HG02840 (cell line): ENCODE data around the gene BICD2.

ENCODE experiments used
- ATAC-seq: cut with Tn5 transposase; IDR thresholded peaks from one replicate; pipeline ENCODE4 v1.9.1; 2021; ENCODE audit warnings: mild to moderate bottlenecking, moderate library complexity, moderate number of reproducible peaks; ENCODE audit not compliant: unreplicated experiment, low FRiP score

BICD2 gene

DNA sequence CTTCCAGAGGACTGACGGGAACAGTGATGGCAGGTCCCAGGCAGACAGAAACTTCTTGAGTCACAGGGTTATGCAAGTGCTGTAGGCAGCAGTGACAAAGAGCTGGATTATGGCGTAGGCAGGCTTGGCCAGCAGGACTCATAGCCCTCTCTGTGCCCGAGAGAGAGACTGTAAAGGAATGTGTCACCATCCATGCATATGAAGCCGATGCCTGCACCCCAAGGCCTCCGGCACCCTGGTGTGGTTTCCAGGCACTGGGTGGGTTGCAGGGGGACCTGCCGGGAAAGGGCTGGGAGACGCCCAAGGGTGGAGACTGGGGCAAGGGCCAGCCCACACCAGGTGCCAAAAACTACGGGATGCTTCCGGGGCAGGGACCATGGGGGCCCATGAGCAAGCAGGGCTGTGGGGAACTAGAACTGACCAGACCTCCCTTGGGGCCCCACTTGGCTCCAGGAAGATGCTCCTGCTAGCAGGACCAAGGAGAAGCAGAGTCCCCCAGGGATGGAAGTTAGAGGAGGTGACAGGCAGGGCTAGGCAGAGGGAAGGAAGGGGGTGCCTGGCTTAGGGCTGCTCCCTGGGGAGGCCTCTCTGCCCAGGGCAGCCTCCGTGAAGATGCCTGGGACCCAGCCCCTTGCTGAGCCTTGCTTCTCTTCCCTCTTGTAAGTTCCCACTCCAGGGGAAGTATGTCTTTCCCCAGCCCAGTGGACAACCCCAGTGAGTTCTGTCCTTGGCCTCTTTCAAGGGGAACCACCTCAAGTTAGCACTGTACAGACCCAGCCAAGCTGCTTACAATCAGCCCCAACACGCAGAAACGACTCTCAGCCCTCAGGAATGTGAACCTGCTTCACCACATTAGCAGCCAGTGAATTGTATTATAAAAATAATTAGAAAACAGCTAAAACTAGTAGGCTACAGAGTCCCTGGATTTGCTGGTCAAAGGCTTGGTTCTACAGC is 84.2 kb downstream of the BICD2 start:
- ATAC-seq: no peak

DNA sequence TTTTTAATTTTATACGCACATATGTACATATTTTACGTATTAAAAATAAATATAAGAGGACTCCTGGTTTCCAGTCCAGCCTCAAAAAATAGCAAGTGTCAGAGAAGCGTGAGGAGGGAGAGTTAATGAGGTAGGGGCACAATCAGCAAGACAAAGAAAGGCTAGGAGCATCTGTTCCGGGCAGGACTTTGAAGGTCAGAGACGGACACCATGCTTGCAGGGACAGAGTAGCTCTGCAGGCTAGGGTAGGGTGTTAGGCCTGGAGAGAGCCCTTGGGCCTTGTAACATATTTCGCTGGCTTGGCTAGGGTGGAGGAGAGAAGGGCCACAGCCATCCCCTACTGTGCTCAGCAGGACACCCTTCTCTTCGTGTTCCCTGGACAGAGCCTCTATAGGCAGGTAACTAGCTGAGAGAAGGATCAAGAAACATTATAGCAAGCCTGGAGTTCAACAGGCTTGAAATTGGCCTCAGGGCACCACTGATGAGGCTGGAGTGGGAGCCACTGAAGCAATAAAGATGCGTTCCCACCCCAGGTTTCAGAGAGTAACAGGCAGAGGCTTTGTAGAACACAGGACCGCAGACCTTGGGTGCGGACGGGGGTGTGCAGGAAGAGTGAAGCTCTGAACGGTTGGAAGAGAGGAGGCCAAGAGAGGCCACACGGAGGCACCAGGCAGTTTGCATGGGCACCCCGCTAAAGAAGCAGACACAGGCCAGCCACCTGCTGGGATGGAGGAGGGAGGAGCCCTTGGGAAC is 85.0 kb downstream of the BICD2 start:
- ATAC-seq: no peak

DNA sequence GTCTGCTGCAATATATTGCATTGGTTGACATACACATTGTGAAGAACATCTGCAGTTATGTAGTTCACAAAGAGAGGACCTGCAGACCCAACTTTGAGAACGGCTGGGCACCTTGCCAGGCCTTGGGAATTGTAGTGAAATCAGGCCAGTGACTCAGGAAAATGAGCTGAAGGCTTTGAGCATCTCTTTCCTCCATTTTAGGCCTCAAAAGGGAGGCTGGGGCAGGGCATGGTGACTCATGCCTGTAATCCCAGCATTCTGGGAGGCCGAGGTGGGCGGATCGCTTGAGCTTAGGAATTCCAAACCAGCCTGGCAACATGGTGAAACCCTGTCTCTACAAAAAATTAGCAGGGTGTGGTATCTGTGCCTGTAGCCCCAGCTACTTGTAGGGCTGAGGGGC is 93.3 kb downstream of the BICD2 start:
- ATAC-seq: no peak

DNA sequence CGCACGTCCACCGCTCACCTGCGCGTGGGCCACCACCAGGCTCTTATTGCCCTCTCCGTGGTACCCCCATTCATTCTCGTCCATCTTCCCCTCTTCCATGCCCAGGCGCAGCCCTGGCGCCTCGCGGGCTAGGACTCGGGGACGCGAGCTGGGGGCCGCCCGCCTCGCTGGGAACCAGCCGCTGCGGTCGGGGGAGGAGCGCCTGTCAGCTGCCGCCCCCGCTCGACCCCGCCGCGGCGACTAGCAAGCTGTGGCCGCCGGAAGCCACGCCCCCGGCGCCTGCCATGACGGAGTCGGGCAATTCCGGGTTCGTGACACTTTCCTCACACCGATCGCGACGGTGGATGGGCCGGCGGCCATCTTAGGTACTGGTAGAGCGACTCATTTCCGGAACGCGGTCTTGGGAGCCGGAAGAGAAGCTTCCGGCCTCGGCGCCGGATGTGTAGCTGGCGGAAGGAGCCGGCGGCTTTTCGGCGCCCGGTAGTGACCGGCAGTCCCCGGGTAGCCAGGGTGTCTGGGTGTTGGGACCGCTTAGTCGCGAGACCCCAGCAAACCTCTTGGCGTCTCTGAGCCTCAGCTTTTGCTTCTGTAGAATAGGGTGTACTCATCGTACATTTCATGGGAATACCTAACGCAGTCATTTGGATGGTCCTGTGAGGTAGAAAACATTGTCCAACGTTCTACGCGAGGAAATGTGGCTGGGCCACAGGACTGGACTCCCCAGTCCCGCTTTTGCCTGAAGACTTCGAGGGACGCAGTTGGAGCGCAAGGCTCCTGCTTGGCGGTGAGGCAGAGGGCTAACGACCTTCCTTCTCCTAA is 94.5 kb downstream of the BICD2 start, which contains the start of gene IPPK:
TSS of gene IPPK (minus strand) at position 242 of the 819 bp plus-strand sequence. CDS start at position 99, 143 bp downstream.
- ATAC-seq: peak; percentile 91

DNA sequence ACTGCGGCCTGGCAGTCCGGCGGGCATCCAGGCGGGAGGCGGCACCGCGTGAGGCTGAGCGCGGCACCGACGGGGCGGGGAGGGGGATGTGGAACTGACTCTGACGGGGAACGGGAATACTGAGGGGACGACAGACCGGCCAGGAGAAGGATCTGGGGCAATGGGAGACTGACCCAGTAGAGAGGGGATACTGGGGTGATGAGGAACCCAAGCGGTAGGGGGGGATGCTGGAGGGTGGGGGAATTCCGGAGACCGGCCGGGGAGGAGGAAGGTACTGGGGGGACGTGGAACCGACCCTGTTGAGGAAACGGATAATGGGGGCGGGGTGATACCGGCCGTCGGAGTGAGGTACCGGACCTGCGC is 95.1 kb downstream of the BICD2 start:
- ATAC-seq: peak; percentile 1

DNA sequence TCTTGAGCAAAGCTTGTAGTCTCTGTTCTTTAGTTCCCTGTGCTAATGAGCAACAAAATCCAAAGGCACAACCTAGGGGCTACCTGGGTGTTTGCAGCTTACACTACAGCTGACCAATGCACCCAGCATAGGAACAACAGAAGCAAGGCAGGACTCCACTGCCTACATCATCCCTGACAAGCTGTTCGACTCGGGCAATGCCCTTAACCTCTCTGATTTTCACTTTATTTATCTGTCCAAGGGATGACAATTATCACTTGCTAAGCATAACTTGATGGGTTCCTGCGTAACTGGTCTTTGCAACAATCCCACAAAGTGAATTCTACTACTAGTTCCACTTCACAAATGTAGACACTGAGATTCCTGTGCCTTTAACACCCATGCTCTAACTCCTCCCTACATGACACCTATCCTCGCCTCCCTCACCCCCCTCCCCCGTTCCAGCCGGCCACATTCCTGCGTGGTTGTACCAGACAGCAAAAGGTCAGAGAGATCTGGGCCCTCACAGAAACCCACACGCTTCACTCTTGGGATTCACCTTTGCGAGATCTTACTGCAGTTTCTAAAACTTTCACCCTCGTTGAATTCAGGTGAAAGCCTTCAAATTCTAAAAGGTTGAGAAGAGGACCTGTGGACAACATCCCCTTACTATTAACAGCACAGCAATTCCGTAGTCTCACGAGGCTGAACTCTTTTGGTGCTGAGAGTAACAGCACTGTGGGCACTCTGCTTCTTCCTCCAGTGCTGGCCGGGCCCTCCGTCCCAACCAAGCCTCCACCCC is 95.7 kb downstream of the BICD2 start:
- ATAC-seq: no peak

DNA sequence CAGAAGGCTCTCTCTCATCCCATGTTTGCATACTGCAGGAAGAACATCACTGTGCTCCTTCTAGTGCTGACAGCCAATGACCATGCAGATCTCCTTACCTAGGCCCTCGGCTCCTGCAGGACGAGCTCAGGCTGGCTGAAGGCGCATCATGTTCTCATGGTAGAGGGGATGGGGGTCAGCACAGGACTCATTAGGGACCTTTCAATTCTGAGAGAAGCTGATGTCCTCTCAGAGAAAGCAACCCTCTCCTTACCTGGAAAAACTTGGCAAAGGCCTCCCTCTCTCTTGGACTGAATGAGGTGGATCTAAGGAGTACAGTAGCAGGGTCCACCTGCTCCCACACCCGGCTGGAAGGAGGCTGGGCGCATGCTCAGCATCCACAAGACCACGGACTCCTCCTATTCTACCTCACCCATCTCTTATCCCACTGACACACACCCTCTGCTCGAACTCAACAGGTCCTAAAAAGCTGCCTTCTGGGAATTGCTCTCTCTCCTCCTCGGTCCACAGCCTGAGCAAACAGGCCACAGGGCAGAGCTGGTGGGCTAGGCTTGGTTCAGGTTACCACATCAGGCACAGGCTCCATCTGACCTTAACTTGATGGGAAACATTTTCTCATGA is 97.6 kb downstream of the BICD2 start:
- ATAC-seq: no peak

DNA sequence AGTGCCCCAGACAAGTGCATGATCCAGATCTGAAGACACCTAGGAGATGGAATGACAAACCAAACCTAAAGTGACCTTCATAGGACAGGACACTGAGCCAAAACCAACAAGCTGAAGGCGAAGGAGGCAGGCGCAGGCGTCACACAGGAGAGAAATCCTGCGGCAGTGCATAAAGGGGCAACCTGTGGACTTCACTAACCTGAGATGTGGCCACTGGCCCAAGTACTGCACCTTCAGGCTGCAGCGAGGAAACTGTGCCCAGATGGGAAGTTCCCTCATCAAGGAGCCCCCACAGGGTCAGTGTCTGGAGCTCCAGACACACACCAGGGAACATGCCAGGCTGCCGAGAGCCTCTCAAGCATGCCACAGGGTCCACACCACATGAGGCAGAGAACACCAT is 98.4 kb downstream of the BICD2 start:
- ATAC-seq: no peak

DNA sequence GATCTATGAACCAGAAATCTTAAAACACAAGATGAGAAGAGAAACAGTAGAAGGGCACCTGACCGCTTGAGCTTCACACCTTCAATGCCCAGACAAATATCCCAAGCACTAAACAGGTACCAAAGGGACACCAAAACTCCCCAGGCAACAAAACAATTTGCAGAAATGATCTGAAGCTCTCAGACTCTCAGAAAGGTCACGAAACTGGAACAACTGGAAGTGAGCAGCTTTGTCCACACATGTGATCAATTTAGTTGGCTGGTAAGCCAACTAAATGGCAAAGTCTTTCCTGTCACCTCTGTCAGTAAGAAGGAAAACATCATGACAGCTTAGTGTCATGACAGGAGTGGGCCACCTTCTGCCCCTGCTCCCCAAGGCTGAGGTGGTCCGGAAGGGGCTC is 98.8 kb downstream of the BICD2 start:
- no peak for ATAC-seq

DNA sequence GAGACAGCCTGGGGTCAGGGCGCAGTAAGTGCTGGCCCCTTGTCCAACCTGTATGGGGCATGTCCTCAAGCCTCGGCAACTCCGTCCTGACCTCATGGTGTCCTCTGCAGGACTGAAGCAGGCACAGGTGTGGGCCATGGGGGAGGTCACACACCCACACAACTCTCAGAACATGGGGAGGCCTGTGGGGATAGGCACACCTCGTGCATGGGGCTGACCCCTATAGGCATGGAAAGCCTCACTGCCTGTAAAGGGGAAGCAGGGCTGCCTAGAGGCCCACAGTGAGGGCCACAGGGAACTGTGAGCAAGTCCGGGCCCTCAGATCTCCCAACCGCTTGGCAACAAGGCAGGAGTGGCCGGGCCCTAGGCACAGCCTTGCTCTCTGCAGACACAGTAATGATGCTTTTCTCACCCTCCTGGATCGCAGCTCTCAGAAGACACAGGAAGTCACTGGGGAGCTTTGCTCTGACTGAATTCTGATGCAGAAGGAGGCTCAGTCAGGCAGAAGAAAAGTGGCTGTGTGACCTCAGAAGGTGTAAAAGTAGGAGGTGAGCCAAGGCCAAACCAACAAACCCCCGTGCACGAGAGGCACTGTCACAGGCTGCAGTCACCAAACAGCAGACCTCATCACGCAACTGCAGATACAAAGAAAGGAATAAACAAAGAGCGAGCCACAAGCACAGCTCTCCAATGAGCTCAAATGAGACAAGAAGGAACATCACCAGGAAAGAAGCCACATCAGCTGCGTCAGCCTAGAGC is 100.1 kb downstream of the BICD2 start:
- ATAC-seq: no peak

DNA sequence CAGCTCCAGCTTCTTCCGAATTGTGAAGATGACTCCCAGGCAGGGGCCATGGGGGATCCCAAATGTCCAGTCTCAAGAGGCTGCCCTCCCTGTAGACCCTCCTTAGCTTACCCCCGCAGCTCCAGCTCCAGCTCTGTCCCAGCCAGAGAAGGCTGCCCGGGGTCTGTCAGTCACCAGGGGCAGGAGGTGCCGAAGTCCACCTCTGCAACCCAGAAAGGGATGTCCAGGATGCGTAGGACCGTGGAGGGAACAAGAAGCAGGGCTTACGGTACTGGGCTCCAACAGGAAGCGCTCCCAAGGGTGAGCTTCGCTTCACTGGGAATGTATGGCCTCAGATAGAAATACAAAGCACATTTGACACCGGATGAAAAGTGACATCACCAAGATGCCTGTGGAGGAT is 100.7 kb downstream of the BICD2 start:
- no peak for ATAC-seq

DNA sequence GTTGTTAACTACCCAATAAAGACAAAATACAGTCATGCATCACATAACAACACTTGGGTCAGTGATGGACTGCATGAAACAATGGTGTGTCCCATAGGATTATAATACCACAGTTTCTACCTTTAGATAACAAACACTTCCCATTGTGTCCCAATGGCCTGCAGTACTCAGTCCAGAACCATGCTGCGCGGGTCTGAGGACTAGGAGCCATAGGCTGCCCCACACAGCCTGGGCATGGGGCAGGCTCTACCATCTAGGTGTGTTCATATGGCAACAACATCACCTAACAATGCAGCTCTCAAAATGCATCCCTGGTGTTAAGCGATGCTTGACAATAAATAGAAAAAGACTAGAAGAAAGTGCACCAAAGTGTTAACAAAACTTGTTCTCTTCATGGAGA is 101.5 kb downstream of the BICD2 start:
- no peak for ATAC-seq

DNA sequence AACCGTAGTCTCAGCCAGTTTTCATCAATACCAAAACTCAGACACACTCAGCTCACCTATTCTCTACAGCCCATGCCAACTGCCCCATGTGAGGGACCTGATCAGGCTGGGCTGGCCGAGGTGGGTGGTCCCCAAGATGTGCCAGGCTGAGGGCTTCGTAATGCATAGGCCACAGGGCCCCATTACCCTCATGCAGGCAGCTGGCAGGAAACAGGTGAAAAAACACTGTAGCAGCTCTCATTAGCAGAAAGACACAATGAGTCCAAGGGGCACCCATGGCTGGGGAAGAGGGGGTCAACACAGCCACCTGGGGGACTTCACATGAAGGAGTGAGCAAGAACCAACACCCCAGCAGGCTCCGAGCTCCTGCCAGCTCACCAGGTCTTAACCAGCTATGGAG is 102.9 kb downstream of the BICD2 start:
- no peak for ATAC-seq
